HG02610 (cell line): ENCODE results near the gene CDK3.
"Not testable (repeated sequence)": the region's sequence is repeated elsewhere in the genome, so short reads cannot be mapped to it uniquely, and the experiment has no call there.

ENCODE experiments used
- ATAC-seq: cut with Tn5 transposase; IDR thresholded peaks from one replicate; pipeline ENCODE4 v1.9.1; 2021; ENCODE audit warnings: mild to moderate bottlenecking, moderate library complexity; ENCODE audit not compliant: unreplicated experiment

Gene CDK3

GRCh38 chr17:76000755-76001521 lies at the start of gene CDK3:
TSS of gene CDK3 (plus strand) at chr17:76000855. CDS start at chr17:76001426, 571 bp downstream.
- ATAC-seq: no peak

DNA sequence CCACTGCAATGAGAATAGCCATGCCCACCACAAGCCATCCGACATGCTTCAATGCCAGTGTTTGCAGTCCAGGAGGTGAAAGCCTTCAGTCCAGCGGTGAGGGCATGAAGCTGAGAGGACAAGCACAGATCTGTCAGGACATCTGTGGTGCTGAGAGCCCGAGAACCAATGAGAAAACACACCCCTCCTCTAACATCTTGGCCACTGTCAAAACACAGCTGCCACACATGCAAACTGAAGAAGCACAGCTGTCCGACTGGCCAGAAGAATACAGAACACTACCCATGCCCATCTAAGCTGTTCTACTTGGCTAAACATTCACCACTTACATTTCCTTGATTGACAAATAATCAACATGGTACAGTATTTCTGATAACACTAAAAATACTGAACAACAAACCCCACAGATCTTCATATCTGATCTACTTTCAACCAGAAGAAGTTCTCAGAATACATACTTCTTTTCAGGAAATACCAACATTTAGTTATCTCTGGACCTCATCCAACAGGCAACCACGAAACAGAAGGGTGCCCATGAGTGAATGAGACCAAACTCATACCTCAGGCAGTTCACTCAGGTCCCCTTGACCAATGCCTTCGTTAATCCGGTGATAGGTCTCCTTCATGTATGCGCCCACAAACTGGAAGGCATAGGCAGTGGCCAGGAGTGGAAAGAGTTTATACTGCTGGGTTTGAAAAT lies 49.6 kb upstream of the CDK3 start:
- no peak for ATAC-seq

DNA sequence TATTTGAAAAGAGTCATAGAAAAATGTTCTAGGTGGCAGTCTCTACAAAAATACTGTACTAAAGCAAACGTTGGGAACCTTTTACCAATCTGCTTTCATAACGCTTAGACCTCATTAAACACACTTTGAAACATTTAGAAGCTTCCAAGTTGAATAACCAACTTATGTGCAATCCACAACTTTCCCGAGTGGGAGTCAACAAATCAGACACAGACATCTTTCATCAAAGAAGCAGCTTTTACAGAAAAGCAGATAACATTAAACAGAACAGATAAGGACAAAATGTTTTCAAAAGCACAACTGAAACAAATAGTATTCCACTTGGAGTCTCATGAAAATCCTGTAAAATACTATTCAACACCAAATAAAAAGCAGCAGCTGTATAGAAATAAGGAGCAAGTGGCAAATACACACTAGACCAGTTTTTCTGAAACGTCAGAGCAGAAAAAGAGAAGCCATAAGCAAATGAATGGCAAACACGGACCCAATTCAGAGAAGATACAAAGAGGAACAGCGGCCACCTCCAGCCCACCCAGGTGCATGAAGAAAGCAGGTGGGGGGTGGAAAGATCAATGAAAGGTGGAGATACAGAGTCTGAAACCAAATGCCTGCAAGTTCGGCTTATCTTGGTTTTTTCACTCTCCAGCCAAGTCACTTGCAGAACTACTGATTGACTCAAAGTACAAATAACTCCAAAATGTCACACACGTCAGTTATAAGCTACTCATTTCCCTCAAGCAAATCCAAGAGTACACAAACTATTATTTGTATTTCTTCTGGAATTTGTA lies 41.4 kb upstream of the CDK3 start:
- ATAC-seq: no peak

DNA sequence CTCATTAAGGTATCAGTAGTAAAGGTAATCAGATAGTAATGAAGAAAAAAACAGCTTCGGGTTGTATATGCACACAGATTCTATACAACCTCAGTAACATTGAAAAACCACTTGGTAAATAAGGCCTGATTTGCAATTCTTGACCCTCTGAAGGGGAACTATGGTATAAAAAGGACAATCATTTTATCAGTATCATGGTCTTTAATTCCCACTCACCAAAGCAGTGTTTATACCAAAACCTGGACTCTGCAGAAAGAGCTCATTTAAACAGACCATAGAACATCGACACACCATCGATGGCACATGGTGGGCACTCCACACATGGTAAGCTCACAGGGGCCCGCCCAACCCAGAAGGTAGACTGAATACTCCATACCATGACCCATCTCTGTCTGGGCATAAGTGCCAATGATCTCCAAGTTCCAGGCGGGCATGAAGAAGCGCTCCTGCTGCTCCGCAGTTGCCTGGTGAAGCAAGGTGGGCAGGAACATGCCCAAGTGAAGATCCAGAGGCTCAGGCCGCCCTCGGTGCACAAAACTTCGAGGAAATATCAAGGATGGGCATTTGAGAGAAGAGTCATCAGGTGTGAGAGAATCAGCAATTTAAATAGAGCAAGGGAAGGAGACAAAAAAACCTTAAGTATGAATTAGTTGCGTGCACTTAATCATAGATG lies 40.7 kb upstream of the CDK3 start:
- ATAC-seq: no peak

- no peak for ATAC-seq
Measured at GRCh38 chr17:75965468-75965867, 35.2 kb upstream of the CDK3 start.

DNA sequence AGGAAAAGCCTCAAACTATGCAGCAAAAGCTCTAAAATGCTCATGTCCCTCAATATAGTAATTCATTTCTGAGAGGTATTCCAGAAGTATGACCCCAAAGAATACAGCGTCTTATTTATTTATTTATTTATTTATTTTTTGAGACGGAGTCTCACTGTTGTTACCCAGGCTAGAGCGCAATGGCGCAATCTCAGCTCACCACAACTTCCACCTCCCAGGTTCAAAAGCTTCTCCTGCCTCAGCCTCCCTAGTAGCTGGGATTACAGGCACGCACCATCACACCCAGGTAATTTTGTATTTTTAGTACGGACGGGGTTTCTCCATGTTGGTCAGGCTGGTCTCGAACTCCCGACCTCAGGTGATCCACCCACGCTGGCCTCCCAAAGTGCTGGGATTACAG lies 31.6 kb upstream of the CDK3 start:
- ATAC-seq: not testable (repeated sequence)

DNA sequence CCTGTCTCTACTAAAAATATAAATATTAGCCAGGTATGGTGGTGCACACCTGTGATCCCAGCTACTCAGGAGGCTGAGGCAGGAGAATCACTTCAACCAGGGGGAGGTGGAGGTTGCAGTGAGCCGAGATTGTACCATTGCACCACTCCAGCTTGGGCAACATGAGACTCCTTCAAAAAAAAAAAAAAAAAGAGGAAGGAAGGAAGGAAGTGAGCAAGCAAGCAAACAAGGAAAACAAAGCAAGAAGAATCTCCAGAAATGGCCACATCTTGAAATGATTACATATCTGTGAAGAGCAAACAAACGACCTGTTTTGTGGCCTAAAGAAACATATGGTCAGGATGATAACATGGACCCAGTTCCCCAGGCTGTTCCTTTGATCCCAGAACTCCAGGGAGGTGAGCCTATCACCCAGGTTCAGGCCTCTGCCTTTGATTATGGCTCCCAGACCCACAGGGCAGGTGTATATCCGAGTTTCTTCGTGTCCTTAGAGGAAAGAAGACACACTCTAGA lies 30.6 kb upstream of the CDK3 start:
- ATAC-seq: no peak

DNA sequence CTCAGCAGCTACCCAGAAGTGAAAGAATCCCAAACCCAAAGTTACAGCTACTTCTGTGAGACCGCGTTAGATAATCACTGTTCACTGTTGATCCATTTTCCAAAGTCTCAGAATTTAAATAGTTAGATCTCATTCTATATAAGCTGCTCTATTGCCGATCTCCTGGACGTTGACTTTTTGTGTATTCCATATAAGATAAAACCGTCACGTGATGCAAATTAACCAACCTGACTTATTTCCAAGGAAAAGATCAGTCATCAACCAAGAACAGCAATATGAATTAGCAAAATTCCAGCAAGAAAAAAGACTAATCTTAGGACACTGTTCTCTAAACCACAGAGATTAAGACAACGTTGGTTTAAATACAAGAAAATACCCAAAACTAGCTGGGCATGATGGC lies 30.0 kb upstream of the CDK3 start:
- no peak for ATAC-seq

GRCh38 chr17:75975187-75975586 lies 25.5 kb upstream of the CDK3 start:
- ATAC-seq: not testable (repeated sequence)

- no peak for ATAC-seq
Measured at GRCh38 chr17:75975757-75976174, 24.9 kb upstream of the CDK3 start.

DNA sequence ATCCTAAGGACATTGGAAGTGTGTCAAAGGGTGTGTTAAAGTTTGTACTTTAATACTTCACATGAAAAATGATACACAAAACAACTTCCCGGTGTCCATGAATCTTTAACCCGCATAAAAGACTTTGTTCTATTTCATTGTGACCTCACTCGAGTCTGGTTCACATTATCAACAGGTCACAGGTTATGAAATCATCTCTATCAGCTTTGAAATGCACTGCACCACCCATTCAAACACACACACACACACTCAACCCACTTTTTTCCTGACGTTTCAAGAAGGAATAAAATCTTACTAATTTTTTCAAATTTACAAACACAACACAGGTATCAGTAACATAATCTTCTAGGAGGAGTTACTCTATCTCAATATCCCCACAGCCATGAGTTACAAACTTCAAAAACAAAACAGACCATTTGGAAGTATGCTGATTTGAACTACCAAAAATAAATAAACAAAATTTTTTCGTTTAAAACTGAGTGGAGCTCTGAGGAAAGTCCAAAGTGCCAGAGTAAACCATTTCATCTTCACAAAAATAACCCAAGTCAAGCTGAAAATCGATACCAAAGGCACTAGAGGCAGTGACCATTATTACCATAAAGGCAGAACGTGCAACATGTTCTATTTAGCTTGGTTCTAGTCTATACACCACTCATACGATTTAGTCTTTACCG lies 24.3 kb upstream of the CDK3 start:
- no peak for ATAC-seq

GRCh38 chr17:75978938-75979704 lies 21.5 kb upstream of the CDK3 start, which contains the start of the genes ACOX1 and TEN1:
TSS of gene ACOX1 (minus strand) at chr17:75979166. CDS start at chr17:75979073, 93 bp downstream.
TSS of gene TEN1 (plus strand) at chr17:75979240. CDS start at chr17:75986193, 6,953 bp downstream.
- ATAC-seq: peak; percentile 90

DNA sequence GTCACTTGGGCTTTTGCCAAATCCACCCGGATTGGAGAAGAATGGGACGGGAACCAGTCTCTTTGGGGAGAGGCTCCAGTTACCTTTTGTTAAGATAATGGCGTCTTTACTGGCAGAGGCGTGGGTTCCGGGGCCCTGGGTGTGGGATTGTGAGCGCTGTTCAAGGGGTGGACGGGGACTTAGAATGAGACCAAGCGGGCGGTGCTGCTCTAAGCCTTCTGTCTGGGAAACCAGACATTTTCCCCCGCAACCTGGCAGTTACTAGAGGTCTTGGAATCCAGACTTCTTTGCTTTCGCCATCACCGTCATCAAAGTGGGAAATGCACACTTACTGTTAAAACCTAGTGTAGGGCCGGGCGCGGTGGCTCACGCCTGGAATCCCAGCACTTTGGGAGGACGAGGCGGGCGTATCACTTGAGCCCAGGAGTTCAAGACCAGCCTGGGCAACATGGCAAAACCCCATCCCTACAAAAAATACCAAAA lies 20.9 kb upstream of the CDK3 start:
- peak; percentile 5 for ATAC-seq

GRCh38 chr17:75980188-75981018 lies 20.3 kb upstream of the CDK3 start:
- ATAC-seq: no peak

DNA sequence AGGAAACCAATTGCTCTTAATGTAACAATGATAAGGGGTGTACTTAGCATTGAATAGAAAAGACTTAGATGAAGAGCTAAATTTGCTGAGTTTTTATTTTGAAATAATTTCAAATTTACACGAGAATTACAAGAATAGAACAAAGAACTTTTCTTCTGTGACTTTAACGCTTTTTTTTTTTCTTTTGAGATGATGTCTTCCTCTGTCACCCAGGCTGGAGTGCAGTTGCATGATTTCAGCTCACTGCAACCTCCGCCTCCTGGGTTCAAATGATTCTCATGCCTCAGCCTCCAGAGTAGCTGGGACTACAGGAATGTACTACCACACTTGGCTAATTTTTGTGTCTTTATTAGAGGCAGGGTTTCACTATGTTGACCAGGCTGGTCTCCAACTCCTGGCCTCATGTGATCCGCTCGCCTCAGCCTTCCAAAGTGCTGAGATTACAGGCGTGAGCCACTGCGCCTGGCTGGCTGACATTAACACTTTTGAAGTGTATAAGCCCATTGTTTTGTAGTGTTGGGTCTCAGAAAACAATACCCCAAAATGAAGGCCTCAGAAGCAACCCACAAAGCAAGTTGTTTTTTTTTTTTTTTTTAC lies 19.5 kb upstream of the CDK3 start:
- no peak for ATAC-seq

DNA sequence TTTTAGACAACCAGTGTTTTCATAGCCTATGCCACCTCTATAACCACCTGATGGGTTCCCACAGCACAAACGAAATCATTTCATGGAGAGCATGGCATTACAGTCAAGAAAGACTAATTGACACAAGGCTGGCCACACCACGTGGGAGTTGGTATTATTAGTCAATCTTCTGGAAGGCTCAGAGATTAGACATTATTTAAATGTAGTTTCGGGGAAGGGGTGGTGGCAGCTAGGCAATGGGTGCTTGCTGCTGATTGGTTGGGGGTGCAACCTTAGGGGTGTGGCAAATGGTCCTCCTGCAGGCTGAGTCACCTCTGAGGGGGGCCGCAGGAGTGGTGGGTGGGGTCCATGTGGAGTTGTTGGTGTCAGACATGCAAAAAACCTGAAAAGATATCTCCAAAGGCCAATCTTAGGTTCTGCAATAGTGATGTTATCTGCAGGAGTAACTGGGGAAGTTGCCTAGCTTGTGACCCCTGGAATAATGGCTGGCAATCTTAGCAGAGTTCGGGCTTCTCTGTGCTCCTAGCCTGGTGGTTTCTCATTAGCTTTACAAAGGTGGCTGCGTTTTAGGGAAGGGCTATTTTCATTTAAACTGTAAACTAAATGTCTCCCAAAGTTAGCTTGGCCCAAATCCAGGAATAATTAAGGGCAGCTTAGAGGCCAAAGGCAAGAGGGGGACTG lies 17.0 kb upstream of the CDK3 start:
- no peak for ATAC-seq

DNA sequence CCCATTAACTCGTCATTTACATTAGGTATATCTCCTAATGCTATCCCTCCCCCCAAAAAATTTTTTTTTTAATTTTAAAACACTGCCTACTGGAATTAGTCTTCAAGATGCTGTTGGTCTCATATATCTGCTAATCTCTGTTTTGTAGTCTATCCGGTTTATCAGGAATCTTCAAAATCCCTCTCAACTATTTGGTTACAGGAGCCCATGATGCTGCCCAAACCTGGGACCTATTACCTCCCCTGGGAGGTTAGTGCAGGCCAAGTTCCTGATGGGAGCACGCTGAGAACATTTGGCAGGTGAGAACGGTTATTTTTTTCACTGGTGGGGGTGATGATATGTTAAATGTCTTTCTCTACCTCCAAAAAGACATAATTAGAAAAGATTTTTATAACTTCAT lies 14.7 kb upstream of the CDK3 start:
- ATAC-seq: no peak
